ENCODE measurements around the gene PCNT. TPM values are rescaled to one million over a fixed set of nuclear protein-coding genes. Genes with fewer than 3 reads are reported as not detected.

The PCNT gene
- total RNA-seq, 1 experiment from 2014 or later, result 39.6 TPM

GRCh38 chr21:46399686-46400085 lies 75.7 kb downstream of the PCNT start:
- Mint-ChIP-seq H3K27me3 (ENCODE audit: low read depth) (no peaks in the 10 kb centered on the region), H3K4me3 (no peak overlapping the region), H3K4me1 (0 out of 4 replicates have a peak, but pooled peaks cover 0 to 3% of the 10 kb centered on the region in 2 experiments), H3K27ac (peak overlapping the region; percentile 5 to 57 (median 6); a peak in 3 of 7 replicates), H3K9me3 (no peaks in the 10 kb centered on the region; a peak in 1 of 5 replicates), H3K36me3 (ENCODE audit: insufficient read depth in 1 of 3, low read depth in 3 of 3) (peaks cover 30 to 65% (median 56%) of the 10 kb centered on the region in 3 experiments; a peak in 6 of 7 replicates)
- Histone ChIP-seq H3T11ph (ENCODE audit: low read length) (no peak overlapping the region), H3K9me3 (ENCODE audit: control insufficient read depth, low read depth, low read length) (no peaks in the 10 kb centered on the region), H3K18ac (ENCODE audit: insufficient read length, low read depth, low read length) (no peak overlapping the region), H3K27me3 (ENCODE audit: insufficient read depth, low read length) (no peaks in the 10 kb centered on the region), H3K4ac (ENCODE audit: low read depth, low read length) (no peak overlapping the region), H3K14ac (ENCODE audit: insufficient read depth, low read length) (no peak overlapping the region), H3K56ac (ENCODE audit: insufficient read length, low read depth, low read length) (no peak overlapping the region), H4K91ac (ENCODE audit: insufficient read length, low read depth, low read length) (no peak overlapping the region), H2BK5ac (ENCODE audit: insufficient read length, low read length) (no peak overlapping the region), H3K9ac (ENCODE audit: extremely low read depth, insufficient read length, low read length) (no peak overlapping the region), H3K79me1 (ENCODE audit: insufficient read depth, low read depth, low read length, poor library complexity, severe bottlenecking) (no peaks in the 10 kb centered on the region), H4K8ac (replicated peaks; ENCODE audit: insufficient read length, low read depth, low read length) (no peak overlapping the region), H2AK5ac (ENCODE audit: insufficient read length, low read length) (no peak overlapping the region), H2AFZ (ENCODE audit: low read length) (no peak overlapping the region), H3K23ac (ENCODE audit: insufficient read length, low read depth, low read length) (no peak overlapping the region), H3K4me2 (ENCODE audit: insufficient read depth, insufficient read length, low read length) (no peak overlapping the region), H4K5ac (ENCODE audit: insufficient read length, low read depth, low read length) (no peak overlapping the region), H2BK15ac (ENCODE audit: low read depth, low read length) (no peak overlapping the region), H3K27ac (ENCODE audit: insufficient read length, low read depth, low read length) (no peak overlapping the region), H2BK120ac (ENCODE audit: low read depth, low read length, poor library complexity, severe bottlenecking) (no peak overlapping the region), H3K23me2 (ENCODE audit: insufficient read length, low read depth, low read length, poor library complexity, severe bottlenecking) (no peaks in the 10 kb centered on the region), H4K20me1 (ENCODE audit: control insufficient read depth, insufficient read depth, insufficient read length) (no peaks in the 10 kb centered on the region), H3K4me1 (ENCODE audit: insufficient read depth, low read length) (no peaks in the 10 kb centered on the region), H2BK20ac (ENCODE audit: low read depth, low read length, poor library complexity, severe bottlenecking) (no peak overlapping the region), H3K79me2 (ENCODE audit: insufficient read depth, low read length) (no peaks in the 10 kb centered on the region), H2BK12ac (ENCODE audit: insufficient read length, low read depth, low read length) (no peak overlapping the region)
- no CpG with 5 or more reads among the region's 10 CpGs for WGBS (ENCODE audit: extremely low coverage, insufficient read length, low lambda C conversion rate)
- DNase-seq, result no peak
- no peak for TF ChIP-seq CTCF (conservative IDR thresholded peaks at IDR 0.05)

Data from H9 (cell line).